Left hindlimb (tissue), 1 donor: ENCODE measurements around the gene LOXHD1.

Experiments used
- DNase-seq: peaks from one replicate; pipeline ENCODE4 v3.0.0-alpha.2; 2018

LOXHD1 gene

GRCh38 chr18:46469186-46469915, 187.7 kb downstream of the LOXHD1 start:
- no peak for DNase-seq

- no peak for DNase-seq
Measured at GRCh38 chr18:46468426-46469180, 188.4 kb downstream of the LOXHD1 start.

- no peak for DNase-seq
Measured at GRCh38 chr18:46466234-46467160, 190.5 kb downstream of the LOXHD1 start.

- DNase-seq, result no peak
Measured at GRCh38 chr18:46464926-46465655, 191.9 kb downstream of the LOXHD1 start.

- DNase-seq, result no peak
Measured at GRCh38 chr18:46462523-46462922, 194.5 kb downstream of the LOXHD1 start.

- DNase-seq, result no peak
Measured at GRCh38 chr18:46461993-46462392, 195.0 kb downstream of the LOXHD1 start.

- no peak for DNase-seq
Measured at GRCh38 chr18:46460754-46461153, 196.3 kb downstream of the LOXHD1 start.

- DNase-seq, result no peak
Measured at GRCh38 chr18:46459789-46460455, 197.1 kb downstream of the LOXHD1 start.

- DNase-seq, result no peak
Measured at GRCh38 chr18:46458472-46458871, 198.5 kb downstream of the LOXHD1 start.

GRCh38 chr18:46456691-46457090, 200.3 kb downstream of the LOXHD1 start:
- DNase-seq, result no peak

GRCh38 chr18:46452820-46453219, 204.2 kb downstream of the LOXHD1 start:
- no peak for DNase-seq

GRCh38 chr18:46449499-46449898, 207.5 kb downstream of the LOXHD1 start:
- DNase-seq, result no peak

GRCh38 chr18:46449033-46449432, 208.0 kb downstream of the LOXHD1 start:
- no peak for DNase-seq

GRCh38 chr18:46448347-46448746, 208.7 kb downstream of the LOXHD1 start:
- DNase-seq, result no peak

- no peak for DNase-seq
Measured at GRCh38 chr18:46447792-46448191, 209.2 kb downstream of the LOXHD1 start.

GRCh38 chr18:46447323-46447722, 209.7 kb downstream of the LOXHD1 start:
- no peak for DNase-seq

- DNase-seq, result no peak
Measured at GRCh38 chr18:46445522-46446313, 211.3 kb downstream of the LOXHD1 start.

GRCh38 chr18:46439037-46439436, 218.0 kb downstream of the LOXHD1 start:
- DNase-seq, result no peak

GRCh38 chr18:46437061-46437460, 220.0 kb downstream of the LOXHD1 start:
- no peak for DNase-seq

- no peak for DNase-seq
Measured at GRCh38 chr18:46436621-46437020, 220.4 kb downstream of the LOXHD1 start.

- DNase-seq, result peak; percentile 9
Measured at GRCh38 chr18:46435031-46435430, 222.0 kb downstream of the LOXHD1 start.
